Upper lobe of left lung (tissue), 6 donors: Measurements from ENCODE around the gene SALL1. TPM values are rescaled to one million over a fixed set of nuclear protein-coding genes. Genes with fewer than 3 reads are reported as not detected.

Experiments
- ATAC-seq, 2 donors: fragments of 200-7000 bp; cut with Tn5 transposase; one replicate each; pipeline ENCODE4 v1.9.1; 2022; ENCODE audit warnings: mild to moderate bottlenecking in 2 of 2, moderate library complexity in 2 of 2; ENCODE audit not compliant: low FRiP score in 2 of 2
- DNase-seq, 2 donors: peaks; one replicate each; pipeline ENCODE4 v3.0.0-alpha.2; 2019 to 2020
- H3K27ac ChIP-seq, 4 donors: fragments of 200-600 bp; sonication (generic); one replicate each; pipeline ENCODE4 v1.5.1; 2016 to 2019
- H3K27me3 ChIP-seq, 4 donors: fragments of 200-600 bp; sonication (generic); one replicate each; pipeline ENCODE4 v1.5.1; 2017 to 2019
- H3K36me3 ChIP-seq, 4 donors: fragments of 200-600 bp; sonication (generic); one replicate each; pipeline ENCODE4 v1.5.1; 2016 to 2019
- H3K4me1 ChIP-seq, 4 donors: fragments of 200-600 bp; sonication (generic); one replicate each; pipeline ENCODE4 v1.5.1; 2018 to 2019
- H3K4me3 ChIP-seq, 4 donors: fragments of 200-600 bp; sonication (generic); one replicate each; pipeline ENCODE4 v1.5.1; 2017 to 2019; ENCODE audit warnings: mild to moderate bottlenecking in 2 of 4, moderate library complexity in 1 of 4
- H3K9me3 ChIP-seq, 4 donors: fragments of 200-600 bp; sonication (generic); one replicate each; pipeline ENCODE4 v1.5.1; 2018 to 2019
- CTCF ChIP-seq, 6 experiments: fragments of 450-650 bp in 4 of 6; fragments of 200-600 bp in 2 of 6; sonication (generic) in 2 of 6; IDR thresholded peaks; one replicate each; pipeline ENCODE4 v1.5.1; 2016 to 2019; ENCODE audit warnings: antibody characterized with exemption in 6 of 6
- EP300 ChIP-seq, 4 donors: sonication (generic); formaldehyde crosslinking; IDR thresholded peaks; one replicate each; pipeline ENCODE4 v1.5.1; 2017; ENCODE audit warnings: antibody characterized with exemption in 4 of 4, control low read depth in 2 of 4
- POLR2A ChIP-seq, 4 donors: fragments of 450-650 bp; IDR thresholded peaks; one replicate each; pipeline ENCODE4 v1.5.1; 2016 to 2017; ENCODE audit warnings: antibody characterized with exemption in 4 of 4, mild to moderate bottlenecking in 2 of 4
- POLR2AphosphoS5 ChIP-seq, 2 donors: sonication (generic); formaldehyde crosslinking; IDR thresholded peaks; one replicate each; pipeline ENCODE4 v1.5.1; 2017; ENCODE audit warnings: antibody characterized with exemption in 2 of 2
- WGBS, 2 donors: methylation state at CpG; one replicate each; pipeline ENCODE4 v1.1.5; 2017 to 2018; 5-methylcytosine and 5-hydroxymethylcytosine counted together
- total RNA-seq, 6 donors: library from RNA; depleted of rRNA in 4 of 6; stranded (reverse); fragments of >200 nt in 4 of 6; gene quantifications; one replicate each; pipeline versions ENCODE4 v1.1.0 to v1.2.1, GENCODE V29; 2016 to 2021
- donor health status: DM: no; HTN: no; CAD: no; lungs with moderate emphysema.
- donor health status: DM: no; HTN: yes; CAD: no; lungs with severe emphysema.

SALL1 gene
- under 1 TPM in 2 of 6 donors, not detected in 4; 0.10 to 0.23 TPM for total RNA-seq

GRCh38 chr16:51150888-51151320 lies at the start of gene SALL1:
Gene SALL1, minus strand, starts transcription at chr16:51151270. Its CDS starts 29 bp downstream, at chr16:51151241.
- Histone ChIP-seq H3K9me3 (no peaks in the 10 kb centered on the region), H3K36me3 (no peaks in the 10 kb centered on the region), H3K4me3 (peak within 1 kb of the TSS in 3 of 4 donors; percentile 23 to 39 (median 33)), H3K27ac (no peak within 1 kb of the TSS), H3K27me3 (peaks cover 0 to 66% (median 38%) of the 10 kb centered on the region in 4 donors), H3K4me1 (peaks cover 19 to 50% (median 41%) of the 10 kb centered on the region in 4 donors)
- DNase-seq = peak in 1 of 2 donors; percentile 66
- ATAC-seq = no peak
- TF ChIP-seq CTCF (IDR thresholded peaks at IDR 0.05) (no peak), POLR2AphosphoS5 (IDR thresholded peaks at IDR 0.05) (no peak), EP300 (IDR thresholded peaks at IDR 0.05) (no peak), POLR2A (IDR thresholded peaks at IDR 0.05) (no peak)
- WGBS, 2 donors = 2 to 5% methylated on average over 32 to 37 of the region's 38 CpGs

GRCh38 chr16:51200793-51201192 lies 49.7 kb upstream of the SALL1 start:
- Histone ChIP-seq H3K27ac (no peak overlapping the region), H3K9me3 (peaks cover 0 to 4% (median 0%) of the 10 kb centered on the region in 4 donors), H3K4me1 (no peaks in the 10 kb centered on the region), H3K36me3 (no peaks in the 10 kb centered on the region), H3K4me3 (no peak overlapping the region), H3K27me3 (no peaks in the 10 kb centered on the region)
- no peak for DNase-seq
- no peak for TF ChIP-seq EP300 (IDR thresholded peaks at IDR 0.05)
- TF ChIP-seq POLR2A (IDR thresholded peaks at IDR 0.05) = no peak
- no peak for TF ChIP-seq CTCF (IDR thresholded peaks at IDR 0.05)
- TF ChIP-seq POLR2AphosphoS5 (IDR thresholded peaks at IDR 0.05) = no peak
- no peak for ATAC-seq
- WGBS, 2 donors = 50 to 100% methylated on average over 1 to 2 of the region's 2 CpGs

GRCh38 chr16:51197953-51198748 lies 47.1 kb upstream of the SALL1 start:
- WGBS, 2 donors = 68 to 71% methylated on average over 8 of the region's 8 CpGs
- Histone ChIP-seq H3K27me3 (no peaks in the 10 kb centered on the region), H3K27ac (no peak overlapping the region), H3K36me3 (no peaks in the 10 kb centered on the region), H3K4me3 (no peak overlapping the region), H3K9me3 (peaks cover 0 to 4% (median 0%) of the 10 kb centered on the region in 4 donors), H3K4me1 (no peaks in the 10 kb centered on the region)
- no peak for TF ChIP-seq EP300 (IDR thresholded peaks at IDR 0.05)
- TF ChIP-seq POLR2A (IDR thresholded peaks at IDR 0.05) = no peak
- no peak for TF ChIP-seq POLR2AphosphoS5 (IDR thresholded peaks at IDR 0.05)
- TF ChIP-seq CTCF (IDR thresholded peaks at IDR 0.05) = no peak
- DNase-seq (no peak), ATAC-seq (no peak)

- TF ChIP-seq EP300 (IDR thresholded peaks at IDR 0.05) (no peak), CTCF (IDR thresholded peaks at IDR 0.05) (no peak), POLR2A (IDR thresholded peaks at IDR 0.05) (no peak), POLR2AphosphoS5 (IDR thresholded peaks at IDR 0.05) (no peak)
- no peak for DNase-seq
- no peak for ATAC-seq
- H3K4me3 ChIP-seq = no peak overlapping the region
- 87 to 95% methylated on average over 3 of the region's 3 CpGs for WGBS, 2 donors
- no peaks in the 10 kb centered on the region for H3K27me3 ChIP-seq
- no peaks in the 10 kb centered on the region for H3K9me3 ChIP-seq
- no peak overlapping the region for H3K27ac ChIP-seq
- no peaks in the 10 kb centered on the region for H3K36me3 ChIP-seq
- no peaks in the 10 kb centered on the region for H3K4me1 ChIP-seq
Measured at GRCh38 chr16:51193879-51194278, 42.8 kb upstream of the SALL1 start.
